ENCODE measurements around the gene CTDSPL. TPM values are rescaled to one million over a fixed set of nuclear protein-coding genes. Genes with fewer than 3 reads are reported as not detected.
A peak's percentile ranks its signal among the peaks of the same experiment; 100 is the strongest.

CTDSPL gene
- total RNA-seq, 1 donor from 2014 or later: 176 TPM

DNA sequence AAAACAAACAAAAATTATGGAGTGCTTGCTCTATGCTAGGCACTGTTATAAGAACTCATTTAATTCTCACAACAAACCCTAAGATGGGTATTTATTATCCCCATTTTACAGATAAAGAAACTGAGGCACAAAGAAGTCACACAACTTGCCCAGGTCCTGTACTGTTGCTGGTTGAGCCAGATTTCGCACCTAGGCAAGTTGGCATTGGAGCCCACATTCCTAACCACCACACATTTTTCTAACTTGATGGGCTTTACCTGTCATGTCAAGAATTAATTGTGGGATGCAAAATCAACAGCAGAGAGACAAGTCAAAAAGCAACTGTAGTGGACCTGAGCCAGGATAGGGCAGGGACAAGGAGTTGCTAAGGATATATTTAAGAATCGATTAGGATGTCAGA, 81.0 kb downstream of the CTDSPL start:
- no peak for DNase-seq (ENCODE audit: low spot score)

GRCh38 chr3:37943126-37943525, 81.4 kb downstream of the CTDSPL start:
- no peak for DNase-seq (ENCODE audit: low spot score)

DNA sequence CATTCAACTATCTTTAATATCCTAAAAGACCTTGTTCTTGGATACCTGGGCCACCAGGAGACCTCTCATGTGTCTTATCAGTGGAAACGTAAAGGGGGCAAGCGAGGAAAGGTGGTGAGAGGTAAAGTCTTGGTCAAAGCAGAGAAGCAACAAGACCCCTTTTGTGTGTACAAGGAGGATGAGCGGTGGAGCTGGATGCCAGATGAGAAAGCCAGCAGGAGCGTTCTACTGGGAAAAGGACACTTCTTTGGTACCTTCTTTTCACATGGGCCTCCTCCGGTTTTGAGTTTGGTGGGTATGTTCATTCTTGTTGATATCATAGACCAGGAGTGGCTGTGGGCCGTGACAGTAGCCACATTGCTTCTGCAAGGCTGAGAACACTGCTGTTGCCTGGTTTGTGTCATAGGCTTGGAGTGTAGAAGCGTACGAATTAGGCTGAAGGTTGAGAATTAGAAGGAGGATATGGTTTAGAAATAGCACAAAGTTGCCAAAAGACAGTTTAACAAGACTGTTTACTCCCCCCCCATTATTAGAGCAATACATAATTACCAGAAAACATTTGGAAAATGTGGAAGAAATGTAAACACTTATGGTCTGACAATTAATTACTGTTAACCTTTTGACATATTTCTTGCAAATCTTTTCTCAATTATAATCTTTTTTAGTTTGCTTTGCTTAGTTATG, 82.1 kb downstream of the CTDSPL start:
- DNase-seq (ENCODE audit: low spot score): no peak

GRCh38 chr3:37944391-37944842, 82.7 kb downstream of the CTDSPL start:
- DNase-seq (ENCODE audit: low spot score): no peak

DNA sequence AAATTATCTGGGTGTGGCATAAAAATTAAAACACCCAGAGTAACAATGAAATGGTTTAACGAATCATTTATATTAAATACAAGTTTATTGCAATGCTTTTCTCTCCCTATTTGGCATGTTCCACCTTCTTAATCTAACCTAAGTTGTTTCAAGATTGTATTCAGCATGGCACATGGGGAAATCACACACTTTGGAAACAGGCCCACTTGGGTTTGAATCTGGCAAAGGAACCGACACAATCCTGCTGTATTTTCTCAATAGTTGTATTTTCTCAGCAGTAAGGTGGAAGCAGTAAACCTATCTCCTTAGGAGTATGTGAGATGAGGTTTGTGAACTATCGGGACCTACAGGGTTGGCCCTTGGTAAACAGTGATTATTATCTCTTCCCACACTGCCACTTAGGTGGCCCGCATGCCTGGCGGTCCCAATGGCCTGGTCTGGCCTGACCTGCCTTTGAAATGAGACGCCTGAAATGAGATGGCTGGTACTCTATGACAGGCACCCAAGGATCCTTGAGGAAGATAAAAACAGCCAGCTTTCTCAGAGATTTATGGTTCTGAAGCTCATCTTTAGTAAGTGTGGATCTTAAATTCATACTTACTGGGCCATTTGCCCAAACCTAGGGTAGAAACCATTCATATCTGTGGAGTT, 83.6 kb downstream of the CTDSPL start:
- no peak for DNase-seq (ENCODE audit: low spot score)

- DNase-seq (ENCODE audit: low spot score): peak; percentile 40
These were observed 84.3 kb downstream of the CTDSPL start for GRCh38 chr3:37945807-37946530.

- DNase-seq (ENCODE audit: low spot score): no peak
These were observed 84.8 kb downstream of the CTDSPL start for GRCh38 chr3:37946531-37946889.

GRCh38 chr3:37949866-37950265, 88.2 kb downstream of the CTDSPL start:
- DNase-seq (ENCODE audit: low spot score): no peak

- no peak for DNase-seq (ENCODE audit: low spot score)
These were observed 90.9 kb downstream of the CTDSPL start for GRCh38 chr3:37952564-37952963.

- no peak for DNase-seq (ENCODE audit: low spot score)
These were observed 91.5 kb downstream of the CTDSPL start for GRCh38 chr3:37953226-37953625.

- no peak for DNase-seq (ENCODE audit: low spot score)
These were observed 92.2 kb downstream of the CTDSPL start for GRCh38 chr3:37953707-37954394.

GRCh38 chr3:37954881-37955280, 93.2 kb downstream of the CTDSPL start:
- DNase-seq (ENCODE audit: low spot score): no peak

GRCh38 chr3:37955918-37956707, 94.4 kb downstream of the CTDSPL start:
- no peak for DNase-seq (ENCODE audit: low spot score)

GRCh38 chr3:37956723-37957538, 95.3 kb downstream of the CTDSPL start:
- no peak for DNase-seq (ENCODE audit: low spot score)

GRCh38 chr3:37957539-37957936, 95.9 kb downstream of the CTDSPL start:
- DNase-seq (ENCODE audit: low spot score): no peak

DNA sequence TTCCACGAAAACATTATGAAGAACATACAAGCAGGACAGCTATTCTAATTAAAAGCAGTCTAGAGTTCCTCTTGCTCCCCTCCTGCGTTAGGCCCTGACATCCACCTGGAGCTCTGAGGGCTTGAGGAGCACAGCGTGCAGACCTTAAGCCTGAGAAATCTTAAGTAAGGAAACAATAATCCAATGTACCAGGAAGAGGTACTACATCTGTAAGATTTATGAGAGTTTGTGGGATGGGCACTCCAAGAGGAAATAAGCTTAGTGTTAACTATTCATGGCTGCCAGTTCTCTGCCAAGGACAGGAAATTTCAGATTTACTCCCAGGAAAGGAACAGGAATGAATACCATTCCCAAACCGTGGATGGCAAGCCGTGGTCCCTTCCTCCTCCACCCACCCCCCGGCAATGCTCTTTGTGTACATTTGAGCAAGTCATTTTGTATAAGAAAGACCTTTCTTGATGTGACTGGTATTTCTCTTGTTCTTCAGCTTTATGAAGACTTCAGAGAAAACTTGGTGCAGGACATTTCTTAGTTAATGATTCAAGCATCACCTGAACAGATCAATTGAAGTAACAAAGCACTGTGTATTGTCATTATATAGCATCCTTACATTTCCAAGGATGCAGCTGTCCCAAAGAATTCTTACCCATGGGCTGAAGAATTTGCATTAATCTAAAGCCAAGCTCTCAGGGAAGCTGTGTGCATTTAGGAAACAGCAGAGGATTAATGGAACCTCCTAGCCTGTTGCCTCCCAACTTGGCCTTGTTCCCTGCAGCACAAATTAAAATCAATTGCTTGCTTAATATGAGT, 100.1 kb downstream of the CTDSPL start:
- no peak for DNase-seq (ENCODE audit: low spot score)

- DNase-seq (ENCODE audit: low spot score): no peak
These were observed 101.3 kb downstream of the CTDSPL start for GRCh38 chr3:37963016-37963415.

- DNase-seq (ENCODE audit: low spot score): no peak
These were observed 102.0 kb downstream of the CTDSPL start for GRCh38 chr3:37963635-37964034.

- no peak for DNase-seq (ENCODE audit: low spot score)
These were observed 102.5 kb downstream of the CTDSPL start for GRCh38 chr3:37964146-37964545.

DNA sequence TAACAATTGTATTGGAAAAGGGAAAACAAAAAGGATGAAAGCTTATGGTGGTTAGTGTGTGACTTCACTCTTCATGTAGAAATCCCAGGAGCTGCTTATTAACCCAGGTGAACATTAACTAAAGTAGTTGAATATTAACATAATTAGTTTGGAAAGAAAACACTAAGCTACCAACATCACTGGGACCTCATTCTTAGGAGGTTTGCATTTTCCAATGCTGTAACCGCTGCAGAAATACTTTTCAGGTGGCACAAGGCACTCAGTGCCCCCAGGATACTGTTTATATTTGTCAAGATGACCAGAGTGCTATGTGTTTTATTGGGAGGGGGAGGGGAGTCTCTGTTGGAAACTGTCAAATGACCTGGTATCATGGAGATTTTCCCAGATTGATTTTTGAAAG, 103.0 kb downstream of the CTDSPL start:
- DNase-seq (ENCODE audit: low spot score): no peak
